Caco-2 (cell line): ENCODE data around the gene RHOG. TPM values are rescaled to one million over a fixed set of nuclear protein-coding genes. Genes with fewer than 3 reads are reported as not detected.
A peak's percentile ranks its signal among the peaks of the same experiment; 100 is the strongest.

Experiments
- BruUV-seq: library from RNA; stranded (reverse); fragments of 400-500 nt; replicated peaks from 2 replicates; lab custom pipeline; 2021; lab: Mats Ljungman, UMichigan
- CTCF ChIA-PET: fragments of 300-600 bp; sonication (Branson Sonifier 250); formaldehyde crosslinking; loops from one replicate; lab custom pipeline; 2022; ENCODE audit warnings: antibody characterized with exemption; lab: Charles Lee
- POLR2A ChIA-PET: fragments of 300-600 bp; sonication (Branson Sonifier 250); formaldehyde crosslinking; loops from one replicate; lab custom pipeline; 2022; ENCODE audit warnings: antibody characterized with exemption; lab: Charles Lee
- DNase-seq, 2 experiments: peaks; one replicate each; pipeline versions ENCODE4 v3.0.0 to v3.0.0-alpha.2; 2020 to 2022
- H3K27me3 ChIP-seq: replicated peaks from 2 replicates; pipeline ENCODE4 v1.6.0; 2011; ENCODE audit warnings: low read length; ENCODE audit not compliant: control insufficient read depth, insufficient read depth
- H3K36me3 ChIP-seq: 2 replicates; pipeline ENCODE4 v1.5.1; 2011; ENCODE audit warnings: low read length; ENCODE audit not compliant: control insufficient read depth, insufficient read depth
- H3K4me1 ChIP-seq: fragments of 250-450 bp; sonication (Bioruptor Pico); 2 replicates; pipeline ENCODE4 v1.5.1; 2020; ENCODE audit warnings: mild to moderate bottlenecking
- H3K4me3 ChIP-seq: 2 replicates; pipeline ENCODE4 v1.5.1; 2011; ENCODE audit warnings: low read depth, mild to moderate bottlenecking, control low read depth, low read length
- H3K9me3 ChIP-seq: fragments of 250-450 bp; sonication (Bioruptor Pico); 2 replicates; pipeline ENCODE4 v1.5.1; 2020; ENCODE audit warnings: mild to moderate bottlenecking, moderate library complexity
- H3K27ac Mint-ChIP-seq: one replicate; pipeline ENCODE4 v1.8.0; 2022; ENCODE audit warnings: mixed read lengths; ENCODE audit not compliant: unreplicated experiment
- H3K27me3 Mint-ChIP-seq: one replicate; pipeline ENCODE4 v1.8.0; 2022; ENCODE audit warnings: mixed read lengths; ENCODE audit not compliant: insufficient read depth, unreplicated experiment
- H3K36me3 Mint-ChIP-seq: one replicate; pipeline ENCODE4 v1.8.0; 2022; ENCODE audit warnings: mild to moderate bottlenecking, mixed read lengths; ENCODE audit not compliant: insufficient read depth, unreplicated experiment
- H3K4me1 Mint-ChIP-seq: one replicate; pipeline ENCODE4 v1.8.0; 2022; ENCODE audit warnings: low read depth, mixed read lengths; ENCODE audit not compliant: unreplicated experiment
- H3K4me3 Mint-ChIP-seq: one replicate; pipeline ENCODE4 v1.8.0; 2022; ENCODE audit warnings: mild to moderate bottlenecking, moderate library complexity, mixed read lengths; ENCODE audit not compliant: unreplicated experiment
- H3K9me3 Mint-ChIP-seq: one replicate; pipeline ENCODE4 v1.8.0; 2022; ENCODE audit warnings: mixed read lengths; ENCODE audit not compliant: unreplicated experiment
- intact Hi-C: fragments of 100-400 bp; cut with micrococcal nuclease; formaldehyde crosslinking; loops from one replicate; pipeline ENCODE4 v1.10.0; 2022; ENCODE audit not compliant: unreplicated experiment
- total RNA-seq: library from RNA; stranded (reverse); gene quantifications from 2 replicates; pipeline ENCODE4 v1.2.3, GENCODE V29; 2022
- TF ChIP-seq, protein P1 (sequence below), 2 experiments: fragments of 200-600 bp in 1 of 2; IDR thresholded peaks; 1 replicate in 1 of 2; 2 replicates in 1 of 2; pipeline versions ENCODE4 v1.5.1 to v1.8.0; 2011 to 2022; ENCODE audit warnings: antibody characterized with exemption in 1 of 2, control low read depth in 1 of 2, inconsistent platforms in 1 of 2, low read depth in 1 of 2, low read length in 1 of 2, mild to moderate bottlenecking in 1 of 2, moderate library complexity in 1 of 2; ENCODE audit not compliant: insufficient read depth in 1 of 2, severe bottlenecking in 1 of 2, unreplicated experiment in 1 of 2

RHOG gene
- total RNA-seq, 1 experiment from 2014 or later, result 36.9 TPM

DNA sequence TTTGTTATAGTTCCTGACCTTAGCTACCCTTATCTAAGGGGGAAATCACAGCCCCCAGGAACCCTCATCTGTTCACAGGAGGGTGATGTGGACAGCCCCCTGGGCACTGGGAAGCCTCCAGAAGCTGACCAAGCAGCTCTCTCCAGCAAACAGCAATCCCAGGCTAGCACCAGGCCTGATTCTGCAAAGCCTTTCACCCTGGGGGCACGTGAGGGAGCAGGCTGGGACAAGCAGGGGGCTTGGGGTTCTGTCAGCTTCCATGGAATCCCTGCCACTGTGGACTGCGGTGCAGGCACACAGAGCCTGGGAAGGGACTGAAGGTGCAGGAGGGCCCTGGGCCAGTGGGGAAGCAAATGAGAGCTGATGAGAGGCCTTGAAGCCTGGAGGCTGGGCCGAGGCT lies 30.3 kb downstream of the RHOG start:
- Histone ChIP-seq H3K27me3 (no peaks in the 10 kb centered on the region), H3K9me3 (no peaks in the 10 kb centered on the region), H3K4me1 (peaks cover 12% of the 10 kb centered on the region), H3K36me3 (no peaks in the 10 kb centered on the region; the same call in none of the 2 replicates), H3K4me3 (no peak overlapping the region)
- intact Hi-C loops, result no loop called here
- Mint-ChIP-seq H3K4me3 (no peak overlapping the region), H3K4me1 (peaks cover 6% of the 10 kb centered on the region), H3K9me3 (no peaks in the 10 kb centered on the region), H3K36me3 (peaks cover 11% of the 10 kb centered on the region), H3K27me3 (no peaks in the 10 kb centered on the region), H3K27ac (no peak overlapping the region)
- TF ChIP-seq, protein P1, sequence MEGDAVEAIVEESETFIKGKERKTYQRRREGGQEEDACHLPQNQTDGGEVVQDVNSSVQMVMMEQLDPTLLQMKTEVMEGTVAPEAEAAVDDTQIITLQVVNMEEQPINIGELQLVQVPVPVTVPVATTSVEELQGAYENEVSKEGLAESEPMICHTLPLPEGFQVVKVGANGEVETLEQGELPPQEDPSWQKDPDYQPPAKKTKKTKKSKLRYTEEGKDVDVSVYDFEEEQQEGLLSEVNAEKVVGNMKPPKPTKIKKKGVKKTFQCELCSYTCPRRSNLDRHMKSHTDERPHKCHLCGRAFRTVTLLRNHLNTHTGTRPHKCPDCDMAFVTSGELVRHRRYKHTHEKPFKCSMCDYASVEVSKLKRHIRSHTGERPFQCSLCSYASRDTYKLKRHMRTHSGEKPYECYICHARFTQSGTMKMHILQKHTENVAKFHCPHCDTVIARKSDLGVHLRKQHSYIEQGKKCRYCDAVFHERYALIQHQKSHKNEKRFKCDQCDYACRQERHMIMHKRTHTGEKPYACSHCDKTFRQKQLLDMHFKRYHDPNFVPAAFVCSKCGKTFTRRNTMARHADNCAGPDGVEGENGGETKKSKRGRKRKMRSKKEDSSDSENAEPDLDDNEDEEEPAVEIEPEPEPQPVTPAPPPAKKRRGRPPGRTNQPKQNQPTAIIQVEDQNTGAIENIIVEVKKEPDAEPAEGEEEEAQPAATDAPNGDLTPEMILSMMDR (IDR thresholded peaks at IDR 0.05; ENCODE audit: insufficient read depth in 1 of 2, low read depth in 1 of 2, low read length in 1 of 2, severe bottlenecking in 1 of 2, unreplicated experiment in 1 of 2), result no peak
- no TSS peak for BruUV-seq
- DNase-seq, result no peak
- POLR2A ChIA-PET, result no interaction called here
- CTCF ChIA-PET, result no interaction called here

DNA sequence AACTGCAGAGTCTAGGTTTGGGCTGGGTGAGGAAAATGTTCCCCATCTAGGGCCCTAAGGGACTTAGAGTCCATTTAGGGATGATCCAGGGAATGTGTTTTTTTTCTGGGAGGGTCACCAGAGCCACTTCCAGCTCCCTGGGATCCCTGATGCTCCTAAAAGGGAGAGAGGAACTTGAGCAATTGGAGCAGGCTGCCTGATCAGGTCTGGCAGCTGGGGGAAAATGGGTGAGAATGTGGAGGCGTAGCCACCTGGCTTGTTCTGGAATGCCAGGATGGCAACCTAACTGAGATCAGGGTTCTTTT lies 31.2 kb downstream of the RHOG start:
- H3K27ac Mint-ChIP-seq, result peak overlapping the region; percentile 93
- H3K4me1 Mint-ChIP-seq, result peaks cover 6% of the 10 kb centered on the region
- CTCF ChIA-PET, result interaction anchor here (0.9 to 2.8 kb wide), 11 partner anchors 10 to 431 kb away, joined by 3 to 39 read pairs (median 6); partner anchors contain the start of genes NUP98, RHOG, STIM1 and ZNF195

DNA sequence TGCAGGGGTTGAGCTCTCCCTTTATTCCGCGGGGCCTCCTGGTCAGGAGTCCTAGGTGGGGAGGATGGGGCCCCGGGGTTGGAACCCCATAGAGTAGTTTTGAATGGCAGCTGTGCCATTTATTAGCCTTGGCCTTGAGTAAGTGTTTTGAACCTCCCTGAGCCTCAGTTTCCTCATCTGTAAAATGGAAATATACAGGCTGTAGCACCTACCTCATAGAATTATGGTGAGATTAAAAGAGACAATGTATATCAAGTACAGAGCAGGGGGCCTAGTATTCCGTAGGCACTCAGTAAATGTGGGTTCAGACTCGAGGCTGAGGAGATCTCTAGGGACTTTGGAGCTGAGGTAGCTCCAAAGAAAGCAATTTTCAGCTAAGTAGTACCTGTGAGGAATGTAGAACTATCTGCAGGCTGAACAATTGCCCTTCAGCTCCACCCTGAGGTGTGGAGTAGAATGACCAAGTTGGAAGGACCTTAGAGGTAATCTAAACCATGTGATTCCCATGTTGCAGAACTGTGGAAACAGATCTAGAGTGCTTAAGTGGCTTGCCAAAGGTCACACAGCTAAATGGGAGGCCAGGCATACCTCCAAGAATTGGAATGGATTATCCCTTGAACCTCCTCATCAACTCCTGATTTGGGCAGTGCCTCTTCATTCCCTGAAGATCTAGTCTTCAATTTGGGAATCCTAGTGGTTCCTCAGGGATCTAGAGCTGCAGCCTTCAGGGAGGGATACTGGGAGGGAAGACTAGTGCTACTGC lies 31.7 kb downstream of the RHOG start:
- no peaks in the 10 kb centered on the region for H3K27me3 Mint-ChIP-seq
- no peaks in the 10 kb centered on the region for H3K9me3 Mint-ChIP-seq
- H3K36me3 Mint-ChIP-seq, result peaks cover 11% of the 10 kb centered on the region
- ChIA-PET CTCF (interaction anchor here (0.6 to 2.8 kb wide), 16 partner anchors 11 to 430 kb away, joined by 3 to 39 read pairs (median 4); partner anchors contain the start of genes CHRNA10, NUP98, RHOG and STIM1), POLR2A (interaction anchor here (0.6 to 2.6 kb wide), 6 partner anchors 11 to 46 kb away, joined by 3 to 25 read pairs (median 4); partner anchors contain the start of genes NUP98 and RHOG)
- Histone ChIP-seq H3K27me3 (no peaks in the 10 kb centered on the region), H3K9me3 (no peaks in the 10 kb centered on the region), H3K36me3 (no peaks in the 10 kb centered on the region; the same call in 1 of the 2 replicates), H3K4me3 (peak overlapping the region; percentile 89), H3K4me1 (peaks cover 12% of the 10 kb centered on the region)
- TSS peak; percentile 79 for BruUV-seq
- TF ChIP-seq, protein P1 (IDR thresholded peaks at IDR 0.05; ENCODE audit: insufficient read depth in 1 of 2, low read depth in 1 of 2, low read length in 1 of 2, severe bottlenecking in 1 of 2, unreplicated experiment in 1 of 2), result peak; percentile 55 to 79
- intact Hi-C loops, result loop anchor here (1.0 to 5.0 kb wide), 7 partner anchors 12 to 263 kb away; partner anchors contain the start of gene NUP98
- DNase-seq, result peak; percentile 81 to 84
- H3K27ac Mint-ChIP-seq, result peak overlapping the region; percentile 93
- H3K4me1 Mint-ChIP-seq, result peaks cover 10% of the 10 kb centered on the region
- peak overlapping the region; percentile 89 for H3K4me3 Mint-ChIP-seq

More for the DNA sequence above, 31.2 kb downstream of the RHOG start:
- Histone ChIP-seq H3K4me1 (peaks cover 12% of the 10 kb centered on the region), H3K9me3 (no peaks in the 10 kb centered on the region), H3K27me3 (no peaks in the 10 kb centered on the region), H3K36me3 (no peaks in the 10 kb centered on the region; the same call in 1 of the 2 replicates), H3K4me3 (no peak overlapping the region)
- BruUV-seq, result no TSS peak
- no peak overlapping the region for H3K4me3 Mint-ChIP-seq
- POLR2A ChIA-PET, result interaction anchor here (1.0 to 2.6 kb wide), 4 partner anchors 12 to 31 kb away, joined by 3 to 25 read pairs (median 6); partner anchors contain the start of genes NUP98 and RHOG
- DNase-seq, result no peak
- peaks cover 11% of the 10 kb centered on the region for H3K36me3 Mint-ChIP-seq
- intact Hi-C loops, result loop anchor here (1.0 to 5.0 kb wide), 6 partner anchors 12 to 112 kb away; partner anchors contain the start of gene NUP98
- H3K9me3 Mint-ChIP-seq, result no peaks in the 10 kb centered on the region
- H3K27me3 Mint-ChIP-seq, result no peaks in the 10 kb centered on the region
- TF ChIP-seq, protein P1 (IDR thresholded peaks at IDR 0.05; ENCODE audit: insufficient read depth in 1 of 2, low read depth in 1 of 2, low read length in 1 of 2, severe bottlenecking in 1 of 2, unreplicated experiment in 1 of 2), result no peak
